HepG2 (cell line): Measurements from ENCODE around the gene MTMR1. TPM values are rescaled to one million over a fixed set of nuclear protein-coding genes. Genes with fewer than 3 reads are reported as not detected.

Experiments
- ATAC-seq: fragments of 200-7000 bp; cut with Tn5 transposase; 3 replicates; pipeline ENCODE4 v1.9.1; 2020; ENCODE audit warnings: mild to moderate bottlenecking, moderate library complexity
- BruUV-seq: library from RNA; stranded (reverse); fragments of 400-500 nt; replicated peaks from 2 replicates; lab custom pipeline; 2021; lab: Mats Ljungman, UMichigan
- CTCF ChIA-PET: fragments of 300-600 bp; formaldehyde crosslinking; extraction: SDS; loops from one replicate; lab custom pipeline; 2021; ENCODE audit warnings: low total read pairs, inconsistent platforms, low intra/inter-chr PET ratio; lab: Yijun Ruan, JAX
- POLR2A ChIA-PET: fragments of 350-600 bp; sonication (Branson Sonifier 250); formaldehyde crosslinking; loops from one replicate; lab custom pipeline; 2020; ENCODE audit warnings: antibody characterized with exemption, inconsistent platforms; lab: Yijun Ruan, JAX
- DNase-seq: peaks from one replicate; pipeline ENCODE4 v3.0.0-alpha.2; 2015; ENCODE audit warnings: low spot score
- FAIRE-seq: peaks from 3 replicates; lab custom pipeline; 2011; peaks lifted over from hg19 to GRCh38; lab: Jason Lieb, UNC
- H2AFZ ChIP-seq: one replicate; pipeline ENCODE4 v1.6.1; 2011; ENCODE audit warnings: low read length, inconsistent platforms
- H3K27ac ChIP-seq: fragments of 300-600 bp; 3 replicates; pipeline ENCODE4 v1.8.0; 2011; ENCODE audit warnings: mixed run types, mild to moderate bottlenecking, mixed read lengths, low read length, inconsistent platforms; ENCODE audit not compliant: insufficient read depth; ENCODE audit errors: extremely low read length
- H3K27me3 ChIP-seq, 2 experiments: fragments of 200-600 bp in 1 of 2; 2 replicates in 1 of 2; 3 replicates in 1 of 2; pipeline versions ENCODE4 v1.6.0 to v1.8.0; 2011; ENCODE audit warnings: low read length in 2 of 2, mild to moderate bottlenecking in 2 of 2, moderate library complexity in 2 of 2, inconsistent platforms in 1 of 2; ENCODE audit not compliant: insufficient read depth in 2 of 2, control insufficient read depth in 1 of 2
- H3K36me3 ChIP-seq, 2 experiments: fragments of 200-600 bp in 1 of 2; replicated peaks in 1 of 2; 2 replicates in 1 of 2; 3 replicates in 1 of 2; pipeline versions ENCODE4 v1.5.1 to v1.8.0; 2011; ENCODE audit warnings: low read length in 2 of 2, inconsistent platforms in 1 of 2; ENCODE audit not compliant: insufficient read depth in 2 of 2, control insufficient read depth in 1 of 2
- H3K4me1 ChIP-seq: 2 replicates; pipeline ENCODE4 v1.5.1; 2012; ENCODE audit warnings: low read length, inconsistent platforms; ENCODE audit not compliant: insufficient read depth
- H3K4me2 ChIP-seq: 2 replicates; pipeline ENCODE4 v1.6.0; 2011; ENCODE audit warnings: low read depth, low read length, inconsistent platforms
- H3K4me3 ChIP-seq, 3 experiments: fragments of 200-600 bp in 1 of 3; sonication (generic), shearing (Covaris generic) in 1 of 3; replicated peaks in 1 of 3; 2 replicates each; pipeline ENCODE4 v1.5.1; 2011 to 2016; ENCODE audit warnings: low read length in 3 of 3, inconsistent platforms in 2 of 3, low read depth in 2 of 3, mild to moderate bottlenecking in 2 of 3, control low read depth in 1 of 3, mixed read lengths in 1 of 3; ENCODE audit not compliant: insufficient read depth in 1 of 3
- H3K79me2 ChIP-seq: one replicate; pipeline ENCODE4 v1.6.1; 2011; ENCODE audit warnings: low read length, inconsistent platforms; ENCODE audit not compliant: insufficient read depth
- H3K9ac ChIP-seq: 2 replicates; pipeline ENCODE4 v1.6.0; 2011; ENCODE audit warnings: mild to moderate bottlenecking, low read depth, low read length, inconsistent platforms; ENCODE audit not compliant: insufficient read depth
- H3K9me3 ChIP-seq: 2 replicates; pipeline ENCODE4 v1.5.1; 2012; ENCODE audit warnings: mild to moderate bottlenecking, low read length
- H4K20me1 ChIP-seq: 2 replicates; pipeline ENCODE4 v1.6.0; 2011; ENCODE audit warnings: inconsistent platforms, mild to moderate bottlenecking, low read length, moderate library complexity; ENCODE audit not compliant: insufficient read depth
- AKAP8 ChIP-seq: sonication (generic); formaldehyde crosslinking; IDR thresholded peaks from 2 replicates; pipeline ENCODE4 v1.5.1; 2020; ENCODE audit warnings: mild to moderate bottlenecking, missing genetic modification reagents
- LCORL ChIP-seq, 2 experiments: fragments of 450-650 bp in 1 of 2; sonication (generic) in 1 of 2; formaldehyde crosslinking in 1 of 2; IDR thresholded peaks; 2 replicates each; pipeline versions ENCODE4 v1.5.0 to v1.6.1; 2017 to 2020; ENCODE audit warnings: antibody characterized with exemption in 1 of 2, missing genetic modification reagents in 1 of 2
- MIER2 ChIP-seq: IDR thresholded peaks from 2 replicates; pipeline ENCODE4 v1.6.1; 2016; ENCODE audit warnings: missing biosample characterization, missing genetic modification reagents
- MLLT10 ChIP-seq: sonication (generic); formaldehyde crosslinking; IDR thresholded peaks from 2 replicates; pipeline ENCODE4 v1.4.0; 2020; ENCODE audit warnings: missing genetic modification reagents
- NFIC ChIP-seq: IDR thresholded peaks from 2 replicates; pipeline ENCODE4 v1.6.1; 2012; ENCODE audit warnings: mild to moderate bottlenecking, low read length, inconsistent platforms
- NKX3-1 ChIP-seq: sonication (generic); formaldehyde crosslinking; IDR thresholded peaks from 2 replicates; pipeline ENCODE4 v1.5.0; 2020; ENCODE audit warnings: missing genetic modification reagents
- PHF21A ChIP-seq: sonication (generic); formaldehyde crosslinking; IDR thresholded peaks from 2 replicates; pipeline ENCODE4 v1.5.0; 2020; ENCODE audit warnings: mild to moderate bottlenecking, missing genetic modification reagents
- RBM39 ChIP-seq: fragments of 200-400 bp; formaldehyde crosslinking; IDR thresholded peaks from one replicate; pipeline ENCODE4 v1.6.1; 2018; ENCODE audit warnings: antibody characterized with exemption, mild to moderate bottlenecking, low read depth, low read length; ENCODE audit not compliant: poor library complexity, severe bottlenecking
- REXO4 ChIP-seq: sonication (generic); formaldehyde crosslinking; IDR thresholded peaks from 2 replicates; pipeline ENCODE4 v1.8.0; 2022; ENCODE audit warnings: missing genetic modification reagents, mild to moderate bottlenecking, borderline replicate concordance
- RNF2 ChIP-seq: fragments of 450-650 bp; conservative IDR thresholded peaks from 2 replicates; pipeline ENCODE4 v1.6.1; 2016; ENCODE audit warnings: low read depth
- SALL2 ChIP-seq: sonication (generic); formaldehyde crosslinking; IDR thresholded peaks from 2 replicates; pipeline ENCODE4 v1.8.1; 2023; ENCODE audit warnings: mild to moderate bottlenecking, missing genetic modification reagents, inconsistent platforms
- ZKSCAN1 ChIP-seq: fragments of 150-350 bp; IDR thresholded peaks from 2 replicates; pipeline ENCODE4 v1.6.1; 2014; ENCODE audit warnings: low read length
- ZNF441 ChIP-seq: sonication (generic); formaldehyde crosslinking; IDR thresholded peaks from 2 replicates; pipeline ENCODE4 v1.7.0; 2021; ENCODE audit warnings: missing genetic modification reagents, borderline replicate concordance
- ZNF703 ChIP-seq: sonication (generic); formaldehyde crosslinking; IDR thresholded peaks from 2 replicates; pipeline ENCODE4 v1.5.1; 2020; ENCODE audit warnings: missing genetic modification reagents, mild to moderate bottlenecking, moderate library complexity, borderline replicate concordance
- ZNF83 ChIP-seq: sonication (generic); formaldehyde crosslinking; IDR thresholded peaks from 2 replicates; pipeline ENCODE4 v1.4.0; 2020; ENCODE audit warnings: missing genetic modification reagents, mild to moderate bottlenecking, borderline replicate concordance
- WGBS: methylation state at CpG from one replicate; pipeline ENCODE4 v1.1.6; 2017; ENCODE audit warnings: low lambda C conversion rate; 5-methylcytosine and 5-hydroxymethylcytosine counted together
- in situ Hi-C: cut with HindIII; loops from 2 replicates; pipeline ENCODE4 v1.10.0; 2017; ENCODE audit warnings: low pct_unique_long_range_greater_than_20kb; ENCODE audit not compliant: extremely low pct_ligation_motif_present
- intact Hi-C: fragments of 100-400 bp; cut with micrococcal nuclease; formaldehyde crosslinking; loops from one replicate; pipeline ENCODE4 v1.10.0; 2022; ENCODE audit not compliant: unreplicated experiment
- polyA plus RNA-seq, 8 experiments: library from polyadenylated mRNA; depleted of rRNA in 3 of 8; stranded (reverse) in 7 of 8; unstranded in 1 of 8; fragments of >200 nt; fragmentation: Illumina TruSeq in 4 of 8; extraction: Trizol in 4 of 8; gene quantifications; 2 replicates each; pipeline versions ENCODE4 v1.2.1 to v1.2.3, GENCODE V29; 2011 to 2016; ENCODE audit warnings: low read depth in 4 of 8, missing spikeins in 1 of 8, mixed read lengths in 1 of 8; ENCODE audit not compliant: insufficient read depth in 1 of 8
- total RNA-seq, 5 experiments: library from RNA; depleted of rRNA; stranded (reverse); fragments of >200 nt; fragmentation: Illumina TruSeq; extraction: Trizol; gene quantifications; 2 replicates each; pipeline ENCODE4 v1.2.3, GENCODE V29; 2016; ENCODE audit warnings: low read depth in 1 of 5
- TF ChIP-seq, protein P1 (sequence below): sonication (generic); formaldehyde crosslinking; IDR thresholded peaks from 2 replicates; pipeline ENCODE4 v1.5.1; 2020; ENCODE audit warnings: mild to moderate bottlenecking, missing genetic modification reagents, borderline replicate concordance

The MTMR1 gene
- total and polyA plus RNA-seq, 2 of the 13 experiments (the other 11 are each of a cell fraction or from before 2014, with no cell fraction given) = 8.9 to 11.1 TPM

GRCh38 chrX:150703695-150703974 lies 10.4 kb downstream of the MTMR1 start:
- H3K4me2 ChIP-seq = no peak overlapping the region
- no peak for DNase-seq
- H3K9ac ChIP-seq = no peak overlapping the region
- no peak overlapping the region for H3K4me3 ChIP-seq
- FAIRE-seq = no peak
- no peak for ATAC-seq
- ChIA-PET CTCF (no interaction called here), POLR2A (no interaction called here)
- no peaks in the 10 kb centered on the region for H3K79me2 ChIP-seq
- no TSS peak for BruUV-seq
- no peaks in the 10 kb centered on the region for H3K9me3 ChIP-seq
- H2AFZ ChIP-seq = no peak overlapping the region
- no peaks in the 10 kb centered on the region for H4K20me1 ChIP-seq
- no peak overlapping the region for H3K27ac ChIP-seq
- TF ChIP-seq MIER2 (CRISPR knock-in tag) = no peak
- no peak for TF ChIP-seq NFIC
- TF ChIP-seq REXO4 (CRISPR knock-in tag) = no peak
- no peak for TF ChIP-seq ZNF83 (CRISPR knock-in tag)
- TF ChIP-seq RBM39 = no peak
- no peaks in the 10 kb centered on the region; a peak in 2 of 5 replicates for H3K36me3 ChIP-seq
- H3K4me1 ChIP-seq = no peaks in the 10 kb centered on the region
- in situ Hi-C loops (no loop called here), intact Hi-C loops (no loop called here)
- no peaks in the 10 kb centered on the region for H3K27me3 ChIP-seq

DNA sequence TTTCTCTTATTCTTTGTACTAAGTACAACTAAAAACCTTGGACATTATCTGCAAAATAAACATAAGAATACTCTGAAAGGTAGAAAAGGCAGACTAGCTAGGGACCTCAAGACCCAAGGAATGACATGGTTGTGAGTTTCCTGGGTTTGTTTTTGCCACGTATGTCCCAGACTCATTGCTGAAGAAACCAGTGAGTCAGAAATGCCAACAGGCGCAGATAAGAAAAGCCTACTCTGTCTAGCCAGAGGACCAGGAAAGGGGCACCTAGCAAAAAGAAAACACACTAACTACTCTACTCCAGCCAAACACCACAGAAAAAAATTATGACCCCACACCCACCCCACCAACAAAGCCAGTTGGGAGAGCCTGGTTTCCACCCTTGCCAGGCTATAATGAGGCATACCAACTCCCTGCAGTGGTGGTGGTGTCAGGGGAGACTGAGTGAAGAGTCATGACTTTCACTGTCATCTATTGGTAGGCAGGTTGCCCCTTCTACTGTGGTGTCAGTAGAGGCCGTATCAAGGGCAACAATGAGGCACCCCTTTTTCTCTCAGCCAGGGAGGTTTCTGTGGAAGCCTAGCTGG lies 10.9 kb downstream of the MTMR1 start:
- POLR2A ChIA-PET = no interaction called here
- no peak overlapping the region for H3K4me3 ChIP-seq
- no TSS peak for BruUV-seq
- no peak overlapping the region for H3K27ac ChIP-seq
- no peak overlapping the region for H3K4me2 ChIP-seq
- TF ChIP-seq MLLT10 (no peak), LCORL (IDR thresholded peaks at IDR 0.05) (no peak), LCORL (CRISPR knock-in tag; IDR thresholded peaks at IDR 0.05) (no peak), ZNF703 (CRISPR knock-in tag) (no peak), ZNF441 (CRISPR knock-in tag) (no peak), RNF2 (no peak), AKAP8 (CRISPR knock-in tag) (no peak), NKX3-1 (CRISPR knock-in tag) (no peak), ZKSCAN1 (no peak), SALL2 (CRISPR knock-in tag) (no peak), PHF21A (no peak)
- TF ChIP-seq, protein P1, sequence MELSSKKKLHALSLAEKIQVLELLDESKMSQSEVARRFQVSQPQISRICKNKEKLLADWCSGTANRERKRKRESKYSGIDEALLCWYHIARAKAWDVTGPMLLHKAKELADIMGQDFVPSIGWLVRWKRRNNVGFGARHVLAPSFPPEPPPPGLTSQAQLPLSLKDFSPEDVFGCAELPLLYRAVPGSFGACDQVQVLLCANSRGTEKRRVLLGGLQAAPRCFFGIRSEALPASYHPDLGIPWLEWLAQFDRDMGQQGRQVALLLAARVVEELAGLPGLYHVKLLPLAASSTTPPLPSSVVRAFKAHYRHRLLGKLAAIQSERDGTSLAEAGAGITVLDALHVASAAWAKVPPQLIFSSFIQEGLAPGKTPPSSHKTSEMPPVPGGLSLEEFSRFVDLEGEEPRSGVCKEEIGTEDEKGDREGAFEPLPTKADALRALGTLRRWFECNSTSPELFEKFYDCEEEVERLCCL (CRISPR knock-in tag) = no peak
- H4K20me1 ChIP-seq = no peaks in the 10 kb centered on the region
- H2AFZ ChIP-seq = no peak overlapping the region
- H3K9me3 ChIP-seq = no peaks in the 10 kb centered on the region
- CTCF ChIA-PET = no interaction called here
- no peak for ATAC-seq
- H3K79me2 ChIP-seq = no peaks in the 10 kb centered on the region
- DNase-seq = no peak
- FAIRE-seq = no peak
- in situ Hi-C loops (no loop called here), intact Hi-C loops (no loop called here)
- H3K36me3 ChIP-seq = no peaks in the 10 kb centered on the region; a peak in 2 of 5 replicates
- H3K27me3 ChIP-seq = no peaks in the 10 kb centered on the region
- WGBS = 100% methylated on average over 2 of the region's 3 CpGs
- H3K4me1 ChIP-seq = no peaks in the 10 kb centered on the region
- H3K9ac ChIP-seq = no peak overlapping the region
